H1 (cell line): Measurements from ENCODE around the gene PRICKLE1. TPM values are rescaled to one million over a fixed set of nuclear protein-coding genes. Genes with fewer than 3 reads are reported as not detected.
A peak's percentile ranks its signal among the peaks of the same experiment; 100 is the strongest.

Experiments used
- CTCF ChIA-PET: fragments of 300-600 bp; sonication (Branson Sonifier 250); formaldehyde crosslinking; loops from one replicate; lab custom pipeline; 2021; ENCODE audit not compliant: partially characterized antibody; lab: Charles Lee
- POLR2A ChIA-PET: fragments of 300-600 bp; sonication (Branson Sonifier 250); formaldehyde crosslinking; loops from one replicate; lab custom pipeline; 2021; ENCODE audit warnings: inconsistent platforms; ENCODE audit not compliant: partially characterized antibody; lab: Charles Lee
- DNase-seq, 2 experiments: peaks; one replicate each; pipeline versions ENCODE4 v3.0.0 to v3.0.0-alpha.2; 2010 to 2022; ENCODE audit warnings: low spot score in 2 of 2, low read depth in 1 of 2, mixed read lengths in 1 of 2
- FAIRE-seq: peaks from 2 replicates; lab custom pipeline; 2011; peaks lifted over from hg19 to GRCh38; lab: Jason Lieb, UNC
- H2AFZ ChIP-seq: 2 replicates; pipeline ENCODE4 v1.8.1; 2012; ENCODE audit warnings: low read length, inconsistent platforms
- H2AK5ac ChIP-seq: 2 replicates; pipeline ENCODE4 v1.6.1; 2013; ENCODE audit warnings: low read depth, low read length
- H2BK120ac ChIP-seq: replicated peaks from 2 replicates; pipeline ENCODE3; 2013; ENCODE audit warnings: low read depth, low read length, inconsistent platforms
- H2BK12ac ChIP-seq: 2 replicates; pipeline ENCODE4 v1.6.1; 2013; ENCODE audit warnings: low read depth, low read length
- H2BK15ac ChIP-seq: 2 replicates; pipeline ENCODE4 v1.6.1; 2013; ENCODE audit warnings: low read length
- H2BK20ac ChIP-seq: 2 replicates; pipeline ENCODE4 v1.6.1; 2013; ENCODE audit warnings: low read length
- H2BK5ac ChIP-seq: 2 replicates; pipeline ENCODE4 v1.6.1; 2013; ENCODE audit warnings: low read depth, low read length
- H3K14ac ChIP-seq: 2 replicates; pipeline ENCODE4 v1.6.1; 2013; ENCODE audit warnings: inconsistent platforms; ENCODE audit not compliant: insufficient read length
- H3K18ac ChIP-seq: 2 replicates; pipeline ENCODE4 v1.6.1; 2013; ENCODE audit warnings: low read length; ENCODE audit errors: extremely low read depth
- H3K23ac ChIP-seq: 2 replicates; pipeline ENCODE4 v1.6.1; 2013; ENCODE audit warnings: inconsistent platforms; ENCODE audit not compliant: insufficient read length
- H3K23me2 ChIP-seq: 2 replicates; pipeline ENCODE4 v1.6.1; 2013; ENCODE audit warnings: low read depth, low read length
- H3K27ac ChIP-seq: 2 replicates; pipeline ENCODE4 v1.6.1; 2011; ENCODE audit warnings: low read depth, low read length, inconsistent platforms
- H3K27me3 ChIP-seq, 4 experiments: replicated peaks in 1 of 4; 1 replicate in 1 of 4; 2 replicates in 3 of 4; pipeline versions ENCODE4 v1.6.1 to v1.8.1; 2011 to 2013; ENCODE audit warnings: low read length in 3 of 4, mild to moderate bottlenecking in 3 of 4, inconsistent platforms in 2 of 4, mixed read lengths in 2 of 4, moderate library complexity in 1 of 4; ENCODE audit not compliant: control insufficient read depth in 3 of 4, insufficient read depth in 3 of 4; ENCODE audit errors: extremely low read depth in 1 of 4
- H3K36me3 ChIP-seq, 4 experiments: 2 replicates each; pipeline versions ENCODE4 v1.6.1 to v1.8.1; 2011 to 2013; ENCODE audit warnings: mild to moderate bottlenecking in 4 of 4, low read length in 3 of 4, moderate library complexity in 2 of 4, control low read depth in 1 of 4, inconsistent platforms in 1 of 4; ENCODE audit not compliant: insufficient read depth in 4 of 4, control insufficient read depth in 2 of 4
- H3K4ac ChIP-seq: replicated peaks from 2 replicates; pipeline ENCODE3; 2013; ENCODE audit warnings: low read length, low read depth, mixed read lengths, inconsistent platforms; ENCODE audit not compliant: insufficient read length
- H3K4me1 ChIP-seq, 4 experiments: replicated peaks in 1 of 4; 1 replicate in 1 of 4; 2 replicates in 3 of 4; pipeline versions ENCODE4 v1.6.1 to v1.8.1; 2011 to 2013; ENCODE audit warnings: low read length in 3 of 4, inconsistent platforms in 2 of 4, mixed read lengths in 1 of 4; ENCODE audit not compliant: insufficient read depth in 4 of 4, control insufficient read depth in 3 of 4
- H3K4me2 ChIP-seq, 2 experiments: 2 replicates each; pipeline versions ENCODE4 v1.6.1 to v1.8.1; 2011 to 2013; ENCODE audit warnings: low read depth in 2 of 2, low read length in 2 of 2, control low read depth in 1 of 2, inconsistent platforms in 1 of 2, mild to moderate bottlenecking in 1 of 2; ENCODE audit not compliant: insufficient read depth in 1 of 2
- H3K4me3 ChIP-seq, 4 experiments: fragments of 200-600, 300-600 bp in 1 of 4; sonication (generic), shearing (Covaris generic), sonication (Bioruptor Twin) in 1 of 4; 2 replicates each; pipeline versions ENCODE4 v1.5.1 to v1.8.1; 2011 to 2016; ENCODE audit warnings: low read length in 4 of 4, low read depth in 3 of 4, control low read depth in 2 of 4, inconsistent platforms in 2 of 4, mild to moderate bottlenecking in 2 of 4, mixed read lengths in 1 of 4, moderate library complexity in 1 of 4; ENCODE audit not compliant: insufficient read depth in 2 of 4; ENCODE audit errors: extremely low read depth in 1 of 4
- H3K56ac ChIP-seq: replicated peaks from 2 replicates; pipeline ENCODE3; 2013; ENCODE audit warnings: low read depth, mild to moderate bottlenecking, mixed read lengths, low read length, inconsistent platforms; ENCODE audit not compliant: insufficient read length
- H3K79me1 ChIP-seq: 2 replicates; pipeline ENCODE4 v1.6.1; 2013; ENCODE audit warnings: low read depth, low read length, control low read depth
- H3K79me2 ChIP-seq, 2 experiments: 2 replicates each; pipeline versions ENCODE4 v1.6.1 to v1.8.1; 2012 to 2013; ENCODE audit warnings: low read length in 2 of 2, mild to moderate bottlenecking in 2 of 2, inconsistent platforms in 1 of 2; ENCODE audit not compliant: insufficient read depth in 2 of 2, control insufficient read depth in 1 of 2
- H3K9ac ChIP-seq, 4 experiments: replicated peaks in 1 of 4; 1 replicate in 1 of 4; 2 replicates in 3 of 4; pipeline versions ENCODE4 v1.6.1 to v1.8.1; 2011 to 2013; ENCODE audit warnings: low read depth in 3 of 4, low read length in 3 of 4, control low read depth in 2 of 4, mild to moderate bottlenecking in 2 of 4, moderate library complexity in 2 of 4, inconsistent platforms in 1 of 4; ENCODE audit errors: extremely low read depth in 1 of 4
- H3K9me3 ChIP-seq, 2 experiments: 2 replicates each; pipeline versions ENCODE4 v1.6.1 to v1.8.1; 2012 to 2013; ENCODE audit warnings: mild to moderate bottlenecking in 2 of 2, moderate library complexity in 2 of 2, control low read depth in 1 of 2, inconsistent platforms in 1 of 2, low read depth in 1 of 2, low read length in 1 of 2, mixed read lengths in 1 of 2; ENCODE audit not compliant: insufficient read depth in 2 of 2
- H4K20me1 ChIP-seq, 2 experiments: replicated peaks in 1 of 2; 2 replicates each; pipeline versions ENCODE3 to v1.8.1; 2011 to 2013; ENCODE audit warnings: inconsistent platforms in 2 of 2, low read length in 2 of 2, mild to moderate bottlenecking in 1 of 2; ENCODE audit not compliant: insufficient read depth in 2 of 2, control insufficient read depth in 1 of 2
- H4K5ac ChIP-seq: 2 replicates; pipeline ENCODE4 v1.6.1; 2013; ENCODE audit warnings: low read length, low read depth, mixed read lengths, inconsistent platforms; ENCODE audit not compliant: insufficient read length
- H4K8ac ChIP-seq: 2 replicates; pipeline ENCODE4 v1.8.0; 2013; ENCODE audit warnings: mild to moderate bottlenecking, moderate library complexity, low read length, inconsistent platforms; ENCODE audit not compliant: insufficient read depth; ENCODE audit errors: extremely low read depth
- H4K91ac ChIP-seq: replicated peaks from 2 replicates; pipeline ENCODE3; 2013; ENCODE audit warnings: low read length, mixed read lengths, inconsistent platforms; ENCODE audit not compliant: insufficient read length
- ASH2L ChIP-seq: fragments of 200-600, 300-600 bp; sonication (generic); IDR thresholded peaks from one replicate; pipeline ENCODE4 v1.7.1; 2017; ENCODE audit warnings: low read length
- SIN3A ChIP-seq, 2 experiments: IDR thresholded peaks in 1 of 2; conservative IDR thresholded peaks in 1 of 2; 2 replicates each; pipeline ENCODE4 v1.6.1; 2011 to 2012; ENCODE audit warnings: low read length in 2 of 2, improper control_type of control experiment in 1 of 2, low read depth in 1 of 2, mild to moderate bottlenecking in 1 of 2
- WGBS, 2 experiments: shearing (Covaris generic) in 1 of 2; methylation state at CpG; one replicate each; pipeline versions ENCODE4 v1.1.6 to v1.1.7; 2013 to 2015; ENCODE audit warnings: low lambda C conversion rate in 2 of 2, mixed read lengths in 2 of 2, inconsistent platforms in 1 of 2, low coverage in 1 of 2, missing lambda C conversion rate in 1 of 2; ENCODE audit not compliant: insufficient replicate concordance in 2 of 2, insufficient coverage in 1 of 2, insufficient read length in 1 of 2; ENCODE audit errors: extremely low coverage in 1 of 2, missing lambda C conversion rate in 1 of 2; 5-methylcytosine and 5-hydroxymethylcytosine counted together
- polyA plus RNA-seq, 7 experiments: library from polyadenylated mRNA; depleted of rRNA in 3 of 7; stranded (reverse) in 5 of 7; unstranded in 2 of 7; fragments of >200 nt in 5 of 7; fragments of 200-250 nt in 2 of 7; gene quantifications; 1 replicate in 5 of 7; 2 replicates in 1 of 7; 4 replicates in 1 of 7; pipeline versions ENCODE4 v1.2.1 to v1.2.3, GENCODE V29; 2011 to 2013; ENCODE audit warnings: missing spikeins in 2 of 7, mixed read lengths in 2 of 7
- total RNA-seq: library from RNA; stranded (reverse); fragmentation: NEBNext Ultra II Directional; extraction: Animal tissue kit (Norgen Biotek cat#: 25700); gene quantifications from 2 replicates; pipeline ENCODE4 v1.2.1, GENCODE V29; 2021

PRICKLE1 gene
- total and polyA plus RNA-seq, 2 of the 8 experiments (the other 6 are each of a cell fraction or from before 2014, with no cell fraction given) = 14.0 to 22.4 TPM

DNA sequence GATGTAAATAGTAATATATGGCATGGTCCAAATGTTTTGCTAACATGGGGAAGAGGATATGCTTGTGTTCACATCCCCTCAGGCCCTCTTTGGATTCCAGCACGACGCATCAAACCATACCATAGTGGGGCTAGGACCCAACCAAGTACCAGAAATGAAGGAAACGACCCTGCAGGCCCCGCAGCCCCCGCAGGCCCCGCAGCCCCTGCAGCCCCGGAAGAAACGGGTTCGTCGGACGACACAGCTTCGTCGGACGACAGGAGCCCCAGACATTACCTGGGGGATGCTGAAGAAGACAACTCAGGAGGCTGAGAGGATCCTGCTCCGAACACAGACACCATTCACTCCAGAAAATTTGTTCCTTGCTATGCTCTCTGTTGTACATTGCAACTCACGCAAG is 143.7 kb downstream of the PRICKLE1 start:
- CTCF ChIA-PET = interaction anchor here (1.6 kb wide), 1 partner anchor 9 kb away, joined by 5 read pairs; no protein-coding TSS in a partner anchor
- 94% methylated on average over 16 of the region's 16 CpGs; no CpG with 5 or more reads in 1 of the 2 experiments for WGBS, 2 experiments
- H2AFZ ChIP-seq = no peak overlapping the region

More for the DNA sequence above, 143.7 kb downstream of the PRICKLE1 start:
- Histone ChIP-seq H3K4me3 (no peak overlapping the region), H2BK120ac (no peak overlapping the region), H2BK20ac (no peak overlapping the region), H3K18ac (no peak overlapping the region), H3K9me3 (no peaks in the 10 kb centered on the region; a peak in 1 of 4 replicates), H4K5ac (no peak overlapping the region), H3K27ac (no peak overlapping the region), H2BK15ac (no peak overlapping the region), H2BK12ac (no peak overlapping the region), H3K4me1 (peaks cover 0 to 10% (median 5%) of the 10 kb centered on the region in 4 experiments; a peak in 3 of 7 replicates), H3K27me3 (no peaks in the 10 kb centered on the region), H4K91ac (no peak overlapping the region), H2AK5ac (no peak overlapping the region), H3K36me3 (peaks cover 0 to 14% (median 4%) of the 10 kb centered on the region in 4 experiments; a peak in 5 of 8 replicates), H3K4me2 (no peak overlapping the region), H3K4ac (no peak overlapping the region), H3K56ac (no peak overlapping the region), H4K20me1 (no peaks in the 10 kb centered on the region), H3K79me2 (no peaks in the 10 kb centered on the region), H3K23me2 (no peaks in the 10 kb centered on the region), H3K14ac (no peak overlapping the region), H2BK5ac (no peak overlapping the region), H3K23ac (no peak overlapping the region), H3K79me1 (no peaks in the 10 kb centered on the region), H4K8ac (no peak overlapping the region), H3K9ac (no peak overlapping the region)
- POLR2A ChIA-PET = interaction anchor here (1.8 to 2.1 kb wide), 2 partner anchors 10 to 37 kb away, joined by 8 read pairs; no protein-coding TSS in a partner anchor
- TF ChIP-seq SIN3A (conservative IDR thresholded peaks at IDR 0.05 in 1 of 2, IDR thresholded peaks at IDR 0.05 in 1 of 2; ENCODE audit: low read depth in 1 of 2, low read length in 2 of 2) (no peak), ASH2L (no peak)
- peak in 1 of 2 experiments; percentile 30 for DNase-seq
- no peak for FAIRE-seq
